ENCODE data around the gene TBC1D5. TPM values are rescaled to one million over a fixed set of nuclear protein-coding genes. Genes with fewer than 3 reads are reported as not detected.
"Not testable (repeated sequence)": the region's sequence is repeated elsewhere in the genome, so short reads cannot be mapped to it uniquely, and the experiment has no call there.

The TBC1D5 gene
- total RNA-seq (ENCODE audit: low replicate concordance), result 83.4 and 145 TPM in 2 replicates

GRCh38 chr3:17742102-17742879, at the start of gene TBC1D5:
Gene TBC1D5, minus strand, starts transcription at chr3:17742631. Its CDS starts 234,061 bp downstream, at chr3:17508570.
- TF ChIP-seq CTCF (IDR thresholded peaks at IDR 0.05; ENCODE audit: insufficient read depth, low read length), result no peak
- DNase-seq (ENCODE audit: low read depth), result peak; percentile 98
- H3K4me3 ChIP-seq (ENCODE audit: low read depth, low read length), result peak within 1 kb of the TSS; percentile 77

DNA sequence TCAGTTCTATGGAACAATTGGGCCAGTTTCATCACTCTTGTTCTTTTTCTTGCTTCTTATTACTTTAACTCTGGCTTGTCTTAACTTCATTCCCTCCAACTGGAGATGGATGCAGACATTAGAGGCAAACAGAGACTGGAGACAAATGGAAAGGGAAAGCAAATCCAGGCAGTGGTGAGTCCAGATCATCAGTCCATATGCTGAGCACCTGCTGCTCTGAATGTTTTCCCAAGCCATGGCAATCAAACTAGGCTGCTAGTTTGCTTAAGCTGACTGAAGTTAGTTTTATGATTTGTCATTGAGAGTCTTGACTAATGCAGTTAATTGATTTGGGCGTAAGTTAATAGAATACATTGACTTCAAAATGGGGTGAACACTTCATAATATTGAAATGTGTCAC, 41.0 kb upstream of the TBC1D5 start:
- no peak for TF ChIP-seq CTCF (IDR thresholded peaks at IDR 0.05; ENCODE audit: insufficient read depth, low read length)
- DNase-seq (ENCODE audit: low read depth), result no peak
- H3K4me3 ChIP-seq (ENCODE audit: low read depth, low read length), result no peak overlapping the region

DNA sequence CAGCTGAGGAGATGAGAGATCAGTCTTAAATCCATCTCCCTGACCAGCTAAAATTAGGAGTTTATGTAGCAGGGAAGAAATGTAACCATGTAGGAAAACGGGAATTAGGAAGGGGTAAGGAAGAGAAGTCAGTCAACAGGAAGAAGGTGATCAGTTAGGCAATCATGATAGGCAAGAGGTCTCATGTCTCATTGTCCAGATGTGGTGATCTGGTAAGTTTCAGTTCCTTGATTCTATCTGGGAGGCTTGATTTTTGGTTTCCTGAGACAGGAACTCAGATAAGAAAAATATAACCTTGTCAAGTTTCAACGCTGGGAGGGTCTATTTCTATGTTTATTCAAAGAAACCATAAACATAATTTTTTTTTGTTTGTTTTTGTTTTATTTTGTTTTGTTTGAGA, 40.3 kb upstream of the TBC1D5 start:
- no peak for TF ChIP-seq CTCF (IDR thresholded peaks at IDR 0.05; ENCODE audit: insufficient read depth, low read length)
- DNase-seq (ENCODE audit: low read depth), result no peak
- no peak overlapping the region for H3K4me3 ChIP-seq (ENCODE audit: low read depth, low read length)

GRCh38 chr3:17780369-17780768, 37.9 kb upstream of the TBC1D5 start:
- DNase-seq (ENCODE audit: low read depth); H3K4me3 ChIP-seq (ENCODE audit: low read depth, low read length): not testable (repeated sequence)

DNA sequence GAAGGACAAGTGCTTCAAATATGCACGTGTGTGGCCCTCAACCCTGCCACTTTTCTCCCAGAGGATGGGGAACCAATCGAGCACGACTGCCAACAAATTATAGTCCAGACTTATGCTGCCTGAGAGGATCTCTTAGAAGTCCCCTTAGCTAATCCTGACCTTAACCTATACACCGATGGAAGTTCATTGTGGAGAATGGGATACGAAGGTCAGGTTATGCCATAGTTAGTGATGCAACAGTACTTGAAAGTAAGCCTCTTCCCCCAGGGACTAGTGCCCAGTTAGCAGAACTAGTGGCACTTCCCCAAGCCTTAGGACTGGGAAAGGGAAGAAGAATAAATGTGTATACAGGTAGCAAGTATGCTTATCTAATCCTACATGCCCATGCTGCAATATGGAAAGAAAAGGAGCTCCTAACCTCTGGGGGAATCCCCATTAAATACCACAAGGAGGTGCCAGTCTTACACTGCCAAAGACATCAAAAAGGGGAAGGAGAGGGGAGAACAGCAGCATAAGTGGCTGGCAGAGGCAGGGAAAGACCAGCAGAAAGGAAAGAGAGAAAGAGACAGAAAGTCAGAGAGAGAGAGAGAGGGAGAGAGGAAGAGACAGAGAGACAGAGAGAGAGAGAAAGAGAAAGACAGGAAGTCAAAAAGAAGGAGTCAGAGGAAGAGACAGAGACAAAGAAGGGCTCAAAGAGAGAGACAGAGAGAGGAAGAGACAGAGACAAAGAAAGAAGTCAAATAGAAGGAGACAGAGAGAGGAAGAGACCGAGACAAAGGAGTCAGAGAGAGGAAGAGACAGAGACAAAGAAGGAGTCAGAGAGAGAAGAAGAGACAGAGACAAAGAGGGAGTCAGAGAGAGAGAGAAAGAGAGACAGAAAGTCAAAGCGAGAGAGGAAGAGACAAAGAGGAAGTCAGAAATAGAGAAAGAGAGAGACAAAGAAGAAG, 37.1 kb upstream of the TBC1D5 start:
- DNase-seq (ENCODE audit: low read depth); H3K4me3 ChIP-seq (ENCODE audit: low read depth, low read length): not testable (repeated sequence)

DNA sequence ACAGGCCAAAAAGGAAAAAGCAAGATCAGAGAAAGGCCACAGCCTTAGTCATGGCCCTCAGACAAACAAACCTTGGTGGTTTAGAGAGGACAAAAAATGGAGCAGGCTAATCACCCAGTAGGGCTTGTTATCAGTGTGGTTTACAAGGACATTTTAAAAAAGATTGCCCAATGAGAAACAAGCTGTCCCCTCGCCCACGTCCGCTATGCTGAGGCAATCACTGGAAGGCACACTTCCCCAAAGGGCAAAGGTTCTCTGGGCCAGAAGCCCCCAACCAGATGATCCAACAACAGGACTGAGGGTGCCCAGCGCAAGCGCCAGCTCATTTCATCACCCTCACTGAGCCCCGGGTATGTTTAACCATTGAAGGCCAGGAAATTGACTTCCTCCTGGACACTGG, 34.9 kb upstream of the TBC1D5 start:
- DNase-seq (ENCODE audit: low read depth); H3K4me3 ChIP-seq (ENCODE audit: low read depth, low read length): not testable (repeated sequence)

- H3K4me3 ChIP-seq (ENCODE audit: low read depth, low read length), result no peak overlapping the region
- no peak for TF ChIP-seq CTCF (IDR thresholded peaks at IDR 0.05; ENCODE audit: insufficient read depth, low read length)
- no peak for DNase-seq (ENCODE audit: low read depth)
Observed at GRCh38 chr3:17775073-17775472, 32.6 kb upstream of the TBC1D5 start.

- DNase-seq (ENCODE audit: low read depth); H3K4me3 ChIP-seq (ENCODE audit: low read depth, low read length): not testable (repeated sequence)
Observed at GRCh38 chr3:17774180-17774910, 31.9 kb upstream of the TBC1D5 start.
